CD4-positive, alpha-beta T cell treated with Interferon alpha-2 for 1 hour (primary cell): Measurements from ENCODE around the gene ARL14EPL.

ENCODE experiments used
- DNase-seq, 2 donors: peaks; one replicate each; pipeline ENCODE4 v3.0.0-alpha.2; 2020 to 2022

ARL14EPL gene

GRCh38 chr5:116032094-116032517 is at the start of gene ARL14EPL:
TSS of gene ARL14EPL (plus strand) at chr5:116032472. CDS start at chr5:116051466, 18,994 bp downstream.
- peak; percentile 10 to 49 for DNase-seq

GRCh38 chr5:115983519-115983918 is 48.8 kb upstream of the ARL14EPL start:
- DNase-seq = no peak

- no peak for DNase-seq
Observed at GRCh38 chr5:115985802-115986757, 46.2 kb upstream of the ARL14EPL start.

GRCh38 chr5:115988002-115988401 is 44.3 kb upstream of the ARL14EPL start:
- DNase-seq = no peak

- DNase-seq = no peak
Observed at GRCh38 chr5:115992848-115993350, 39.4 kb upstream of the ARL14EPL start.

- DNase-seq = no peak
Observed at GRCh38 chr5:115995351-115995750, 36.9 kb upstream of the ARL14EPL start.

- no peak for DNase-seq
Observed at GRCh38 chr5:116002116-116002906, 30.0 kb upstream of the ARL14EPL start.

GRCh38 chr5:116004248-116004647 is 28.0 kb upstream of the ARL14EPL start:
- no peak for DNase-seq

- no peak for DNase-seq
Observed at GRCh38 chr5:116009806-116010205, 22.5 kb upstream of the ARL14EPL start.

- no peak for DNase-seq
Observed at GRCh38 chr5:116011046-116011445, 21.2 kb upstream of the ARL14EPL start.

GRCh38 chr5:116013207-116013785 is 19.0 kb upstream of the ARL14EPL start:
- DNase-seq = no peak

GRCh38 chr5:116013936-116014335 is 18.3 kb upstream of the ARL14EPL start:
- no peak for DNase-seq

- no peak for DNase-seq
Observed at GRCh38 chr5:116023619-116024018, 8.7 kb upstream of the ARL14EPL start.

- no peak for DNase-seq
Observed at GRCh38 chr5:116025866-116026265, 6.4 kb upstream of the ARL14EPL start.

GRCh38 chr5:116032991-116033390 is 719 bp downstream of the ARL14EPL start:
- peak in 1 of 2 donors; percentile 1 for DNase-seq

GRCh38 chr5:116035123-116035522 is 2.9 kb downstream of the ARL14EPL start:
- DNase-seq = no peak

GRCh38 chr5:116037236-116037822 is 5.1 kb downstream of the ARL14EPL start:
- DNase-seq = no peak

- peak; percentile 4 to 34 for DNase-seq
Observed at GRCh38 chr5:116038817-116039216, 6.5 kb downstream of the ARL14EPL start.

- no peak for DNase-seq
Observed at GRCh38 chr5:116042375-116042774, 10.1 kb downstream of the ARL14EPL start.

GRCh38 chr5:116044073-116044472 is 11.8 kb downstream of the ARL14EPL start:
- DNase-seq = no peak

GRCh38 chr5:116045821-116046220 is 13.5 kb downstream of the ARL14EPL start:
- no peak for DNase-seq

- no peak for DNase-seq
Observed at GRCh38 chr5:116046261-116046660, 14.0 kb downstream of the ARL14EPL start.

GRCh38 chr5:116046823-116047222 is 14.6 kb downstream of the ARL14EPL start:
- no peak for DNase-seq
